GDM1 (cell line): ENCODE measurements around the gene CELF4.

ENCODE experiments used
- DNase-seq: peaks from one replicate; lab custom pipeline; 2025; lab: John Stamatoyannopoulos, UW

The CELF4 gene

GRCh38 chr18:37524139-37524497 lies 41.5 kb downstream of the CELF4 start:
- DNase-seq, result no peak

- DNase-seq, result no peak
These were observed 43.8 kb downstream of the CELF4 start for GRCh38 chr18:37521510-37522465.

GRCh38 chr18:37520508-37520907 lies 45.1 kb downstream of the CELF4 start:
- no peak for DNase-seq

- DNase-seq, result no peak
These were observed 46.0 kb downstream of the CELF4 start for GRCh38 chr18:37519510-37520135.

- no peak for DNase-seq
These were observed 49.2 kb downstream of the CELF4 start for GRCh38 chr18:37516361-37516853.

- DNase-seq, result no peak
These were observed 50.6 kb downstream of the CELF4 start for GRCh38 chr18:37514953-37515352.

GRCh38 chr18:37512400-37512799 lies 53.2 kb downstream of the CELF4 start:
- DNase-seq, result no peak

- DNase-seq, result no peak
These were observed 53.8 kb downstream of the CELF4 start for GRCh38 chr18:37511721-37512298.

GRCh38 chr18:37509600-37509999 lies 56.0 kb downstream of the CELF4 start:
- DNase-seq, result no peak

- no peak for DNase-seq
These were observed 57.4 kb downstream of the CELF4 start for GRCh38 chr18:37508207-37508606.

GRCh38 chr18:37507239-37507638 lies 58.4 kb downstream of the CELF4 start:
- no peak for DNase-seq

- no peak for DNase-seq
These were observed 59.6 kb downstream of the CELF4 start for GRCh38 chr18:37506001-37506400.

- DNase-seq, result no peak
These were observed 60.3 kb downstream of the CELF4 start for GRCh38 chr18:37505321-37505720.

GRCh38 chr18:37502601-37503000 lies 63.0 kb downstream of the CELF4 start:
- no peak for DNase-seq

- no peak for DNase-seq
These were observed 63.6 kb downstream of the CELF4 start for GRCh38 chr18:37502036-37502435.

GRCh38 chr18:37501136-37501535 lies 64.5 kb downstream of the CELF4 start:
- no peak for DNase-seq

GRCh38 chr18:37499913-37500312 lies 65.7 kb downstream of the CELF4 start:
- no peak for DNase-seq

- no peak for DNase-seq
These were observed 66.6 kb downstream of the CELF4 start for GRCh38 chr18:37499044-37499443.

GRCh38 chr18:37497853-37498518 lies 67.6 kb downstream of the CELF4 start:
- no peak for DNase-seq

- no peak for DNase-seq
These were observed 69.0 kb downstream of the CELF4 start for GRCh38 chr18:37496568-37496967.

GRCh38 chr18:37495354-37495753 lies 70.2 kb downstream of the CELF4 start:
- DNase-seq, result no peak

- no peak for DNase-seq
These were observed 71.2 kb downstream of the CELF4 start for GRCh38 chr18:37494406-37494805.
